Upper lobe of left lung (tissue), 4 donors: Measurements from ENCODE around the gene DNASE2B.

Experiments used
- CTCF ChIP-seq, 6 experiments: fragments of 450-650 bp in 4 of 6; fragments of 200-600 bp in 2 of 6; sonication (generic) in 2 of 6; IDR thresholded peaks; one replicate each; pipeline ENCODE4 v1.5.1; 2016 to 2019; ENCODE audit warnings: antibody characterized with exemption in 6 of 6
- EP300 ChIP-seq, 4 donors: sonication (generic); formaldehyde crosslinking; IDR thresholded peaks; one replicate each; pipeline ENCODE4 v1.5.1; 2017; ENCODE audit warnings: antibody characterized with exemption in 4 of 4, control low read depth in 2 of 4
- POLR2A ChIP-seq, 4 donors: fragments of 450-650 bp; IDR thresholded peaks; one replicate each; pipeline ENCODE4 v1.5.1; 2016 to 2017; ENCODE audit warnings: antibody characterized with exemption in 4 of 4, mild to moderate bottlenecking in 2 of 4
- POLR2AphosphoS5 ChIP-seq, 2 donors: sonication (generic); formaldehyde crosslinking; IDR thresholded peaks; one replicate each; pipeline ENCODE4 v1.5.1; 2017; ENCODE audit warnings: antibody characterized with exemption in 2 of 2

GRCh38 chr1:84355556-84355955 is 42.7 kb upstream of the DNASE2B start:
- TF ChIP-seq CTCF (IDR thresholded peaks at IDR 0.05) (no peak), EP300 (IDR thresholded peaks at IDR 0.05) (no peak), POLR2A (IDR thresholded peaks at IDR 0.05) (no peak), POLR2AphosphoS5 (IDR thresholded peaks at IDR 0.05) (no peak)
